GM21576 (cell line): ENCODE results near the gene KIF26B.
"Not testable (repeated sequence)": the region's sequence is repeated elsewhere in the genome, so short reads cannot be mapped to it uniquely, and the experiment has no call there.

Experiments used
- ATAC-seq: cut with Tn5 transposase; IDR thresholded peaks from one replicate; pipeline ENCODE4 v1.9.1; 2021; ENCODE audit warnings: mild to moderate bottlenecking, moderate library complexity; ENCODE audit not compliant: unreplicated experiment

The KIF26B gene

DNA sequence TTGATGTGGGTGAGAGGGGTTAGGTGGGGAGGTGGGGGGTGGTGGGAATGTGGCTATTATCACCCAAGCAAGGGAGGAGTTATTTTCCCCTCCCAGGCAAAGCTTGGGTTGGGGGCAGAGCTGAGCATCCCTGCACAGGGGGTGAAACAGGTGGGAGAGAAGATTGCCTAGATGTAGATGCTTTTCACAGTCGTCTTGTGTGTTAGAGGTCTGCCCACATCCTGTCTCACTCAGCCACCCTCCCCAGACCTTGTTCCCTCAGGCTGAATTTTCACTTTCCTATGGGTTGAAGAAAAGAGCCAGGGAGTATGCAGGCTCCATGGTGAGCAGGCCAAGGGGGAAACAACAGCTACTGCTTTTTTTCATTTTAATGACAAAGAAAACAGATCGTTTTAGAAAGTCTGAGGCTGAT, 223.5 kb downstream of the KIF26B start:
- no peak for ATAC-seq

DNA sequence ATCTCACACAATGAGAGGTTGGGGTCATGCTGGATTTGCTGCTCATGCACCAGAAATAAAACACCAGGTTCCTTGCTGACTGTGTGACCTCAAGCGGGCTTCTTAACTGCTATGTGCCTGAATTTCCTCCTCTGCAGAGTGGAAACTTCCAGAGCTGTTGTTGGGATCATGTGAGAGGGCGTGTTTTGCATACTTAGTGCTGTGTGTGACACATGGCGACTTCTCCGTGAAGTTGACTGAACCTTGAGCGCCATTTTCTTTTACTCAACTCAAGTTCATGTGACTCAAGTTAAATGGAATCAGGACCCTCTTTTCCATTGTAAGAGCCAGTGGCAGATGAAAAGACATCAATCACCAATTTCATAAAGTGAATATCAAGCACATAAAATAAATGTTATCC, 224.0 kb downstream of the KIF26B start:
- ATAC-seq = no peak

- no peak for ATAC-seq
Measured at GRCh38 chr1:245380790-245381535, 226.2 kb downstream of the KIF26B start.

GRCh38 chr1:245382981-245383380, 228.2 kb downstream of the KIF26B start:
- no peak for ATAC-seq

DNA sequence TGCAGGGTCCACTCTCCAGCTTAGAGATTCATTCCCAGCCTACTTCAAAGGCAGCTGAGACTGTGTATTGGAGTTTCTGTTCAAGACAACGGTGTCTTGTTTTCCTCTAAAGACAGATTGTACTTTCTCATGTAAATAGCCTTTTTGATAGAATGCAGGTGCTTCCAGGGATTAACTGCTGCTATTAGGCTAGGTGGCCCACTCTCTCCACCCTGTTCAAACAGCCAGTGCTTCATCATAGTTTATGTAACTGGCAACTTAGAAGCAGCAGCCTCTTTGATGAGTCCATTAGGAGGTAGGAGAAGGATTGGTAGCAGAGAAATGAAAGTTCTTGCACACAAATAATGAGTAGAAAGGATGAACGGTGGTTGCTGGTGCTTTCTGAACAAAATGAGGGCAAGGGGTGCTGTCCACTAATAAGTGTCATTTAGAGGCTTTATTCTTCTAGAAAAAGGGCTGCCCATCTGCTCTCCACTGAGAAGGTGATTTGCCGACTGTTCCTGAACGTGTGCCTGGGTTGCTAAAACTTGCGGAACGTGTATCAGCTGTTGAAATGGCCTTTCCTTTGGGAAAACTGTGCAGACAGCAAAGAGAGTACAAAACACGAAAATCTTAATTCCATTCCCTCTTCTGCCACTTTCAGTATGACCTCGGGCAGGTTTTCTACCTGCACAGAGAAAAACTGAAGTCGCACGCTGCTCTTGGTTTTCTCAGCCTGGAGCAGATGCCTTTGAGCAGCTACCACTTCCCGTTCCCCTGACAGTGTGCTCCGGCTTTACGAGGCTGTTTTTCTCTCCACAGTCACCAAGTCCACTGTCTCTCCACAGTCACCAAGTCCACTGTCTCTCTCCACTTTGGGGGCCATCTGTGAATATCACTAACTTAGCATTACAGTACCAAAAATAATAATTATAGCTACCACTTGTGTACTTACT, 228.9 kb downstream of the KIF26B start:
- no peak for ATAC-seq

- no peak for ATAC-seq
Measured at GRCh38 chr1:245386297-245386971, 231.6 kb downstream of the KIF26B start.

GRCh38 chr1:245388687-245389086, 233.9 kb downstream of the KIF26B start:
- no peak for ATAC-seq

DNA sequence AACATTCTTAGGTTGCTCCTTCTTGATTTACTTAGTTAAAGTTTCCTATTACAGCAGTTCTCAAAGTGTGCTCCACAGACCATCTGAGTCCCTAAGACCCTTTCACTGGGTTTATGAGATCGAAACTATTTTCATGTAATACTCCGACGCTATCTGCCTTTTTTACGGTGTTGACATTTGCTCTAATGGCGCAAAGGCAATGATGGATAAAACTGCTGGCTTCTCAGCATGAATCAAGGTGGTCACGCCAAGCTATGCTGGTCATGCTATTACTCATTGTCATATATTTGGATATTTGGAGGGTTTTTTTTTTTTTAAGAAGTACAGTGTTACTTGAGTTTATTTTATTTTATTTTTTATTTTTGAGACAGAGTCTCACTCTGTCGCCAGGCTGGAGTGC, 235.1 kb downstream of the KIF26B start:
- ATAC-seq = no peak

GRCh38 chr1:245390975-245391374, 236.2 kb downstream of the KIF26B start:
- ATAC-seq = no peak

DNA sequence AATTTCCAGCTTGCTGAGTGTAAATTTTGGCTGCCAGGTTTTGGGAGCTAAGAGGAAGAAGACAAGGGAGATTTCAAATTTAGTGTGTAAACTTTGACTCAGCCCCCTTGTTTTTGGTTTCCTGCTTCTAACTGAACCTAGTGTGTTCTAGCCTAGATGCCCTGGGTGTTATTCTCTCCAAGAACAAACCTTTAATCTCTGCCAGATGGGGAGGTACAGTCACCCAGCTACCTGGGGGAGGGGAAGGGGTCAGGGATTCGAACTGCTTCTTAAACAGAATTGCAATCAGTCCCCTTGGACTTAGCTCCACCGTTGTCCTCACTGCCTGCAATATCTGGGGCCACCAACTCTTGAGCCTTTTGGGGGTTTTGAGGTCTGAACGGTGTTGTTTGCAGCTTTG, 238.9 kb downstream of the KIF26B start:
- ATAC-seq = no peak

DNA sequence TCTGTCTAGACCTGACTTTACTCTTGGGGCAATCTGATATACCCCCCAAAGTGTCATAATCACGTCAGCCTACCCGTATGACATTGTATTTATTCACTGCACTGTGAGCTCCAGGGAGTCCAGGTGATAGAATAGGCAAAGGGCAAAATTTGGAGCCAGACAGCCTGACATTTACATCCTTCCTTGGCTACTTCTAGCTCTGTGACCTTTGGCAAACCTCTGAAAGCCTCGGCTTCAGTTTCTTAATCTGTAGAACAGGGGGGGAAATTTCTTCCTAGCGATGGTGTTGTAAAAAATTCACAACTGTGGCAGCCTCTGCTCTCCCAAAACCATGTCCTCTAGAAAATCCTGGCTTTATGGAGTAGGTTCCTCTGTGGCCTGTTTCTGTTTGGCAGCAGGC, 240.9 kb downstream of the KIF26B start:
- no peak for ATAC-seq

GRCh38 chr1:245396615-245397014, 241.8 kb downstream of the KIF26B start:
- ATAC-seq = no peak

DNA sequence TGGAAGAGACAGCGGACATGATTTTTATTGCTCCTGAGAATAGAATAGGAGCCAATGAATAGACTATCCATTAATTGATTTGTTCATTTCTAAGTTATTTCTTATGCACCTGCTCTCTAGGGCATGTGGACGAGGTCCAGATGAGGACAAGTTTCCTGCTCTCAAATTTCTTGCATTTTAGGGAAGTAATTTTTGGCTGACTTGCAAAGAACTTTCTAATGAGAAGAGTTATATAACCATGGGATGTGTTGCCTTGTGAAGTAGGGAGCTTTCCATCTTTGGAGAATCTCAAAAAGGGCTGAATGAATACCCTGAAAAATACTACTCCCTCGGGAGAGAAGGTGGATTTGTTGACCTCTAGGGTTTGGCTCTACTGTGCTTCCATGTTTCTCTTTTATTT, 243.0 kb downstream of the KIF26B start:
- no peak for ATAC-seq

GRCh38 chr1:245398180-245398579, 243.4 kb downstream of the KIF26B start:
- ATAC-seq = no peak

- no peak for ATAC-seq
Measured at GRCh38 chr1:245401881-245402587, 247.2 kb downstream of the KIF26B start.

DNA sequence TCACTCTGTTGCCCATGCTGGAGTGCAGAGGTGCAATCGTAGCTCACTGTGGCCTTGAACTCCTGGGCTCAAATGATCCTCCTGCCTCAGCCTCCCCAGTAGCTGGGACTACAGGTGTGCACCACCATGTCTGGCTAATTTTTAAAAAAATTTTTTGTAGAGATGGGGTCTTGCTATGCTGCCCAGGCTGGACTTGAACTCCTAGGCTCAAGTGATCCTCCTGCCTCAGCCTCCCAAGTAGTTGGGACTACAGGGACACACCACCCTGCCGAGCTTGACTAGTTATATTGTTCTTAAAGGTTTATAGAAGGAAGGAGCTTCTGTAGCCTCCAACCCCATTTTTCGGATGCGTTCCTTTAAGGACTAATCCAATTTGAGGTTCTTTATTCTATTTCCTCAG, 248.2 kb downstream of the KIF26B start:
- ATAC-seq = not testable (repeated sequence)

GRCh38 chr1:245404527-245404926, 249.7 kb downstream of the KIF26B start:
- no peak for ATAC-seq

DNA sequence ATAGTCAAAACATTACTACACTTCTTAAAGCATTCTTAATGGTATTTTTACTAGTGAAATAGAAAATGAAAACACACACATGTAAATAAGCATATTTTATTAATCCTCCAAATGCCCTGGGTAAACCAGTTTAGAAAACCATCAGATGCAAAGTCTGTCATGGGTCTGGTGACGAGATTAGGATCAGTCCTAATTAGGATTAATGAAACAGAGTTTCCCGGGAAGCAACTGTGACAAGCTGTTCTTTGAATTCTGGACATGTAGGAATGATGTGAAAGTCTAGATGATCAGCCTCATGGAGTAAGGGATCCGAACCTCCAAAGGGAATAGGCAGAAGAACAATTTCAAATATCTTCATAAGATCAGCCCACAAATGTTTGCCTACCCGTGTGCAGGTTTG, 250.2 kb downstream of the KIF26B start:
- ATAC-seq = no peak

GRCh38 chr1:245406426-245406825, 251.6 kb downstream of the KIF26B start:
- ATAC-seq = no peak

- ATAC-seq = no peak
Measured at GRCh38 chr1:245407983-245408382, 253.2 kb downstream of the KIF26B start.
